NCI-H82 (cell line): ENCODE results near the gene TRPV2.
A peak's percentile ranks its signal among the peaks of the same experiment; 100 is the strongest.
"Not testable (repeated sequence)": the region's sequence is repeated elsewhere in the genome, so short reads cannot be mapped to it uniquely, and the experiment has no call there.

ENCODE experiments used
- DNase-seq: peaks from one replicate; lab custom pipeline; 2025; lab: John Stamatoyannopoulos, UW

The TRPV2 gene

GRCh38 chr17:16415031-16415924 lies at the start of gene TRPV2:
TRPV2 (plus strand) TSS chr17:16415571; CDS start chr17:16417669, 2,098 bp downstream.
- DNase-seq = peak; percentile 55

- no peak for DNase-seq
Observed at GRCh38 chr17:16371742-16372141, 43.6 kb upstream of the TRPV2 start.

GRCh38 chr17:16374146-16374938 lies 41.0 kb upstream of the TRPV2 start:
- DNase-seq = no peak

- no peak for DNase-seq
Observed at GRCh38 chr17:16377941-16378341, 37.4 kb upstream of the TRPV2 start.

GRCh38 chr17:16378636-16379282 lies 36.6 kb upstream of the TRPV2 start:
- no peak for DNase-seq

- no peak for DNase-seq
Observed at GRCh38 chr17:16379654-16380053, 35.7 kb upstream of the TRPV2 start.

GRCh38 chr17:16380640-16381495 lies 34.5 kb upstream of the TRPV2 start, which contains the start of gene UBB:
UBB (plus strand) TSS chr17:16381091; CDS start chr17:16381908, 817 bp downstream.
- no peak for DNase-seq

GRCh38 chr17:16381496-16381820 lies 33.9 kb upstream of the TRPV2 start:
- DNase-seq = no peak

- DNase-seq = no peak
Observed at GRCh38 chr17:16383216-16383615, 32.2 kb upstream of the TRPV2 start.

- no peak for DNase-seq
Observed at GRCh38 chr17:16383772-16384287, 31.5 kb upstream of the TRPV2 start.

- DNase-seq = no peak
Observed at GRCh38 chr17:16384557-16384956, 30.8 kb upstream of the TRPV2 start.

- not testable (repeated sequence) for DNase-seq
Observed at GRCh38 chr17:16386126-16386507, 29.3 kb upstream of the TRPV2 start.

- no peak for DNase-seq
Observed at GRCh38 chr17:16391451-16391850, 23.9 kb upstream of the TRPV2 start.

- not testable (repeated sequence) for DNase-seq
Observed at GRCh38 chr17:16392491-16392890, 22.9 kb upstream of the TRPV2 start.

- peak; percentile 49 for DNase-seq
Observed at GRCh38 chr17:16395887-16396286, 19.5 kb upstream of the TRPV2 start.

GRCh38 chr17:16396693-16397092 lies 18.7 kb upstream of the TRPV2 start:
- not testable (repeated sequence) for DNase-seq

- DNase-seq = peak; percentile 55
Observed at GRCh38 chr17:16398270-16399267, 16.8 kb upstream of the TRPV2 start.

GRCh38 chr17:16403847-16404246 lies 11.5 kb upstream of the TRPV2 start:
- not testable (repeated sequence) for DNase-seq

GRCh38 chr17:16406742-16407674 lies 8.4 kb upstream of the TRPV2 start:
- peak; percentile 85 for DNase-seq
